ENCODE measurements around the gene CRTAP.
A peak's percentile ranks its signal among the peaks of the same experiment; 100 is the strongest.
"Not testable (repeated sequence)": the region's sequence is repeated elsewhere in the genome, so short reads cannot be mapped to it uniquely, and the experiment has no call there.

The CRTAP gene

GRCh38 chr3:33145221-33145900 is 31.5 kb downstream of the CRTAP start:
- no peak for DNase-seq

DNA sequence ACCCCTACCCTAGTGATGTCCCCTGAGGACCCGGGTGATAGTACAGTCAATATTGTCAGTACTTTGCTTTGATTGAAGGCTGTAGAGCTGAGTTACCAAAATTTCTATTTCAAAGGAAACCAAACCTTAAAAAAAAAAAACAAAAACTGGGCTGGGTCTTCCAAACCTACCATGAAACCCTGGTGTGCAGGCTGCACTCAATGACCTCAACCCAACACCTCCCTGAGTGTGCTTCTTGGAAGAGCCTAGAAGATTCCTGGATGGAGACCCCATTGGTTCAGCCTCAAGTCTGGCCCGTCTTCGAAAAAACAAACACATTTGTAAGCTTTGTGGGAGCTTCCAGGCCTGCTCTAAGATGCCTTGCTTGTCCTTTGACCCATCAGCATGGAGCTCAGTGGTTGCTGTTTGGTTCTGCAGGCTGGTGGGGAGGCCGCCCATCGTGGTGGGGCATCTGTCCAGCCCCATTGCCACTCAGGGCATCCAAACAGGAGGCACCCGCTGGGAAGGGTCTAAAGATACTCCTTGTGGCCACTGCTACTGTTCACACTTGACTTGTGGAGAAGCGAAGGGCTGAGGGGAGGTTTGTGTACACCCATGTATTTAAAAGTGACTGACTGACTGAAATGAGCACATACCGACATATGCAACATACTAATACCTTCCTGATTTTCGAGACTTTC is 32.2 kb downstream of the CRTAP start:
- DNase-seq = no peak

DNA sequence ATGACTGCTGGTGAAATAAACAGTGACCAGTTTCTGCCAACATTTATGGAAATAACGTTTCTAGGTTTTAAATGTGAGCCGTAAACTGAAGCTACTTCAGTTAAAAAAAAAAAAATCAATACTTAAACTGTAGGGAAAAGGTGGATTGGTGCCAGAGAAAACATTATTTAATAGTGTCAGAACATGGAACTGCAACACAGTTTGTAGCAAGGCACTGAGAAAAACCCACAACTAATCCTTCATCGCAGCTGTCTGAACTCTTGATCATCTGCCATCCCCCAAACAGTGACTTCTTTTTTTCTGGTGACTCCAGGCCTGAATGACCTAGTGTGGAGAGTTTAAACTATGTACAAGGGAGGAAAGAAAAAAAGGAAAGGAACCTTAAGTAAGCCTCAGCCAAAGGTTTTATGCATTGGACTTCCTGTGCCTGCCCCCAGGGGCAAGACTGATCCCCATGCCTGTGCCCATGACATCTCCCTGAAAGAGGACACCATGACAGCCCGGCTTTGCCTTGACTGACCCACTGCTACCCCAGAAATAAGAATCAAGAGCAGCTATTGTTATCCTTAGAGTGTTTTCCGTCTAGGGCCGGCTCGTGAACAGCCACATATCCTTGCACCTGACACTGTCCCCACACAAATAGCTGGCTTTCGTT is 33.1 kb downstream of the CRTAP start:
- DNase-seq = no peak

DNA sequence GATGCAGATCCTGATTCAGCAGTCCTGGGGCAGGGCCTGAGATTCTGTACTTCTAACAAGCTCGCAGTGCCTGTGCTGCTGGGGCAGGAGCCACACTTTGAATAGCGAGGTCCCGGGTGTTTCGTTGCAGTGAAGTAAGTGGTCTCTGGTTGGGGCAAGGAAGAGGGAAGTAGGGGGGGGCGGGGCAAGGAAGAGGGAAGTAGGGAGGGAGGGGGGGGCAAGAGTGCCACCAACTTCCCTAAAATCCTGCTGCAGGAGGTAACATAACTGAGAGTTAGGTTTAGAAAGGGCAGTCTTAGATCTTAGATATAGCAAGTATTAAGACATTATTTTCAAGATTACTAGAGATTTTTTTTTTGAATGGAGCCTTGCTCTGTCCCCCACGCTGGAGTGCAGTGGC is 35.5 kb downstream of the CRTAP start:
- no peak for DNase-seq

DNA sequence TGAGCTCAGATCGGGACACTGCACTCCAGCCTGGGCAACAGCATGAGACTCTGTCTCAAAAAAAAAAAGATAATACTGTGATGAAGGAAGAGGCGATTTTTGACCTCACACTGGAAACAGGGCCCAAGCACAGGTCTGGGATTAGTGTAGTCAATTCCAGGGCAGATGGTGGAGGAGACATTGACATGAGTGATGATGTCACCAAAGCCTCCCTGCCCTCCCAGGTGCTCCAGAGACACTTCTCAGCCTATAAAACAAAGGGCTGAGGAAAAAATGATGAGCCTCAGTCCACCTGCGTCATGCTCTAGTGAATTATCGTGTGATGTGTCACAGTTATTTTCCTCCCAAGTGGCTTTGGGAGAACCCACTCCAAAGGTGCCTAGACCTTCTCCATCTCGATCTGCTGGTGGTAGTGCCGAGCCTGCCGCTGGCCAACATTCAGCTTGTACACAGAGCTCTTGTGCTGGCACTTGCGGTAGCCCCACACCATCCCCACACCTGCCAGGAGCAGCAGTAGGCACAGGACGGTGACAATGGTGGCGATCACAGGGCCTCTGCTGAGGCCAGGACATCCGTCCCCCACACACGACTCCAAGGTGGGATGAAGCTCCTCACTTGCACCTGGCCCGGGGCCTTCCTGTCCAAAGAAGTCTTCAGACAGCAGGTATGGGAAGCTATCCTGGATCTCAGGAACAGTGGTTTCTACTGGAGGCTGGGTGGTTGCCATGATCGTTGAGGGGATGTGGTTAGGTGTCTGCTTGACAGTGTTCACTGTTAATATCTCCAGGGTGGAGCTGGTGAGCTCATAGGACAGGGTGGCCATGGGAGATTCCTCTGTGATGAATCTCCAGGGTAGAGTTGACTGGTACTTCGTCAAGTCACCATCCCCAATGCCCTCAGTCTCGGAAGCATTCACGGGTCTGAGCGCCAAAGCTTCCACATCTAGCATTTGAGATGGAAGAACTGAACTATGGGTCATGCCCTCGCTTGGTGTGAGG is 38.8 kb downstream of the CRTAP start:
- DNase-seq = peak; percentile 87

DNA sequence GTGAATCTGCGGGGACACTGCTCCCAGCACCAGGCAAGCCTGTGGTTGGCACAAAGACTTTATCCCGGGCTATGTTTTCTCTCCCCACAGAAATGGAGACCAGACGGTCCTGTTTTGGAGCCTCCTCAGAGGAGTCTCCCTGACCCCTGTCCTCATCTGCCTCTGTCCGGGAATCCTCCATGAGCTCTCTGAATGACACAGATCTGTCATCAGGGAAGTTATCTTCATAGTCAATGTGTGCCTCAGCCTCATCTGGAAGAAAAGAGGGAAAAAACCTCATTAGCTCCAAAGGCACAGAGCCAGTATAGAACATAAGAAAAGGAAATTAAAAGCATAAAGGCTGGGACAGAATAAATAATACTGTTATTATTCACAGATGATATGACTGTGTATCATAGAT is 40.0 kb downstream of the CRTAP start:
- no peak for DNase-seq

DNA sequence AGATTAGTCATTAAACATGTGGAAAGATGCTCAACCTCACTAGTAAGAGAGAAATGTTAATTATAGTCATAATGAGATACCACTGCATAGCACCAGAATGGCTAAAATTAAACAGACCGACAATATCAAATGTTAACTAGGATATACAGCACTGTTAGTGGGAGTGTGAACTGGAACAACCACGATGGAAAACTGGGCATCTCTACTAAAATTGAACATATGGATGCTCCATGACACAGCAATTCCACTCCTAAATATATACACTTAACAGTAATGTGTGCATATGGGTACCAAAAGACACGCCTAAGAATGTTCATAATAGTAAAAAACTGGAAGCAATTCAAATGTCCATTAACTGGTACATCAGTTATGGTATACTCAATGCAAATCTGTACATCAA is 41.5 kb downstream of the CRTAP start:
- no peak for DNase-seq

DNA sequence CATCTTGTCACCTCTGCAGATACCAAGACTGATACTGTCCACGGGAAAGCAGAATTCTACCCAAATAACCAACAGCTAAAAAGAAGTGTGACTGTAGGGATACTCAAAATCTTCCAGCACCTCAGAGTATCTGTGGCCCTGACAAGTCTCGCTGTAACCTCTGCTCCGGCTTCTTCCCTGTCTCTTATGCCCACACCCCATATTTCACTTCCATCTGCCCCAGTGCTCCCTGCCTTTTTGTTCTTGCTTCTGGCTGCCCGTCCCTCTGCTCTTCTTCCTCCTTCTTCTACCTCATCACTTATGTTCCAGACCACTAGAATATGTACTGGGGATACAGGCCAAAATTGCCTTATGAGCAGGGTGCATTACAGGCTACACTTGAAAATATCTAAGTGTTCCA is 45.4 kb downstream of the CRTAP start:
- no peak for DNase-seq

DNA sequence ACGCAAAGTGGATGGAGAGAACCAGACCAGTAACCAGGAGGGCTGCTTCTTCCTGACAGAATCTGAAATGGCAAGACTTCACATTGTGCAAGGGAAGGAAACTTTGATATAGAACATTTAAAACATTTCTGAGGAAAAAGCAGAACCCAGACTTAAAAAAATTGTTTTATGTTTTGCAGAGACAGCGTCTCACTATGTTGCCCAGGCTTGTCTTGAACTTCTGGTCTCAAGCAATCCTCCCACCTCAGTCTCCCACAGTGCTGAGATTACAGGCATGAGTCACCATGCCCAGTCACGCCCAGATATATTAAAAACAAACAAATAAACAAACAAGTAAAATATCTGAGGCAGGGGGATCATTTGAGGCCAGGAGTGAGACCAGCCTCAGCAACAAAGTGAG is 46.2 kb downstream of the CRTAP start:
- no peak for DNase-seq

DNA sequence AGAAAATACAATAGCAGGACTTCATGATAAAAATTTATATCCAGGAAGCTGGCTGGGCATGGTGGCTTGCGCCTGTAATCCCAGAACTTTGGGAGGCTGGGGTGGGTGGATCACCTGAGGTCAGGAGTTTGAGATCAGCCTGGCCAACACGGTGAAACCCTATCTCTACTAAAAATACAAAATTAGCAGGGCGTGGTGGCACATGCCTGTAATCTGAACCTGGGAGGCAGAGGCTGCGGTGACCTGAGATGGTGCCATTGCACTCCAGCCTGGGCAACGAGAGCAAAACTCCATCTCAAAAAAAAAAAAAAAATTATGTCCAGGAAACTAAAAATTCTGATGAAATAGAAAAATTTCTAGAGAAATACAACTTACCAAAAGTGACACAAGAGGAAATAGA is 48.8 kb downstream of the CRTAP start:
- DNase-seq = not testable (repeated sequence)

DNA sequence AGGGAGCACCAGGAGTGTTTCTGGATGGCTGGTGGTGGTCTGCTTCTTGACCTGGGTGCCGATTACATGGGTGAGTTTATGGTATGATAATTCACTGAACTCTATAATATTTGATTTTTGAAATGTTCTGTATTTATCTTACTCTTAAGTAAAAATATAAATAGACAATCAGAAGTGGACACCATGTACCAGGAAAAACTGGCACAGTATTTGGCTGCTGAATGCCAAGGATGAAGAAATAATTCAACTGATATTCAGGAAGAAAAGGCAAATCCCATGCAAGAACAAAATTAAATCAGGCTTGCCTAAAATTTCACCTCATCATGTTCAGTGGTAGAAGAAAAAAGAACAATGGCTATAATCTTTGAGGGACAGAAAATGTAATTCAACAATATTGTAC is 51.6 kb downstream of the CRTAP start:
- DNase-seq = no peak

GRCh38 chr3:33166095-33166494 is 52.3 kb downstream of the CRTAP start:
- DNase-seq = no peak

GRCh38 chr3:33167284-33167683 is 53.5 kb downstream of the CRTAP start:
- no peak for DNase-seq

- DNase-seq = no peak
Observed at GRCh38 chr3:33167716-33168336, 54.0 kb downstream of the CRTAP start.

- no peak for DNase-seq
Observed at GRCh38 chr3:33170531-33170930, 56.7 kb downstream of the CRTAP start.

DNA sequence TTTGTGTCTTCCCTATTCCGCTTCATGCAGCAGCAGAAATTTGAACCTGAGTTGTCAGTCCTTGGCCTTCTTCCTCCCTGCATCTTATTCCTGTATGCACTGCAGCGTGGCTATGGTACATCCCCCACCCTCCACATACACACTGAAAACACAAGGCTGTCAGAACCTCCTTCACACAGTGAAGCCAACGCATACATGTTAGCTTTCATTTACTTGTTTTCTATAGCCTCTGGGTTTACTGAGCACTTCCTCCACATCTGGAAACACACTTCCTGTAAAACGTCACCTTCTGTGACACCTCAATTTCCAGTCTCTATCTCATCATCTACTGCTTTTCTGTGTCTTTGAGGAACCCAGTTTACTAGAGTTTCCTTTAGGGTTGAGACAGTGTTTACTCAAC is 57.8 kb downstream of the CRTAP start:
- DNase-seq = no peak

GRCh38 chr3:33173103-33173502 is 59.3 kb downstream of the CRTAP start:
- DNase-seq = peak; percentile 76

DNA sequence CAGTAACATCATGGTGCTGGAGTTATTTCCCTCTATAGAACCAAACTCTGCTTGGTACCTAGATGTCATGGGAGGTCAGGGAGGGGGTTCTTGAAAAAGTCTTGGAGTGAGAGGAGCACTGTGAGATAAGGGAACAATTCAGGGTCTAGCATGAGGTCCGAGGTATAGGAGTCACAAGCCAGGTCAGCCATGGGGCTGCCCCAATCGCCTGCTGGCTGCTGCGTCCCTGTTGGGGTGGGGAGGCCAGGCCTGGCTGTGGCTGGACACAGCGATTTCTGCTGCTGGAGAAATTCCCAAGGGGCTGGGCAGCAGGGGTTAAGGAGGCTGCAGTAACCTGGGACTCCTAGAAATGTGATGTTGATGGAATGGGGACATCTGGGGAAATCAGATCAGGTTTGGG is 59.9 kb downstream of the CRTAP start:
- no peak for DNase-seq

GRCh38 chr3:33174095-33174494 is 60.3 kb downstream of the CRTAP start:
- no peak for DNase-seq

DNA sequence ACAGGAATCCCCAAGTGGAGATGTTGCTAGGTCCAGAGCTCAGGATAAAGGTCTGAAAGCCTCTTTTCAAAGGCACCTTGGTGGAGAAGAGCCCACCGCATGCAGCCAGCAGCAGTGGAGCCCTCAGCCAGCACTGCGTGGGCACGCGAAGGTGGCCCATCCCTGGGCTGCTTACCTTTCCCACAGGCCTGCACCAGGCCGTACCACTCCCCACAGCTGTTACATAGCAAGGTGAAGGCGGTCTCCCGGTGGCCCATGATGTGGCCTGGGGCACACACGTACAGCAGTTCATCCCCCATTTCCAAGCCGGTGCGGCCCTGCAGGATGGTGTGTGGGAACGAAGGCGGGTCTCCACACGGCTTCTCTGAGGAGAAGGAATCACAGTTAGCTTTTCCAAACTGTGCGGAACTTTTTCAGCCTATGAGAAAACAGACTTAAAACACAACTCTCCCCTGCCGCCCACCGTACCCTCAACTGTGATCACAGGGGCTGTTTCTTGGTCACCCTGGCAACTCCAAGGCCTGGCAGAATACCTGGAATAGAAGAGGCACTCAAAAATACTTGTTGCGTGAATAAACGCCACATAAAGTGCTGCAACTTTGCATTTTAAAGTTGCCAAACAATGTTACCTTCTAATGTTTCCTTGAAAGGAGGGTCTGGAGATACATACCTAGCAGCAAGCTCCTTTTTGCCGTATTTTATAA is 61.0 kb downstream of the CRTAP start:
- DNase-seq = no peak

- DNase-seq = no peak
Observed at GRCh38 chr3:33179132-33179531, 65.3 kb downstream of the CRTAP start.

- DNase-seq = no peak
Observed at GRCh38 chr3:33181229-33181628, 67.4 kb downstream of the CRTAP start.

Measured in DMS53 (cell line).